SH-SY5Y (cell line): ENCODE data around the gene SDK1.

ENCODE experiments used
- GATA2 ChIP-seq: IDR thresholded peaks from 2 replicates; pipeline ENCODE4 v1.6.1; 2011; ENCODE audit warnings: mild to moderate bottlenecking, low read depth, low read length
- GATA3 ChIP-seq: IDR thresholded peaks from 2 replicates; pipeline ENCODE4 v1.6.1; 2011; ENCODE audit warnings: low read depth, mild to moderate bottlenecking, low read length, moderate library complexity

DNA sequence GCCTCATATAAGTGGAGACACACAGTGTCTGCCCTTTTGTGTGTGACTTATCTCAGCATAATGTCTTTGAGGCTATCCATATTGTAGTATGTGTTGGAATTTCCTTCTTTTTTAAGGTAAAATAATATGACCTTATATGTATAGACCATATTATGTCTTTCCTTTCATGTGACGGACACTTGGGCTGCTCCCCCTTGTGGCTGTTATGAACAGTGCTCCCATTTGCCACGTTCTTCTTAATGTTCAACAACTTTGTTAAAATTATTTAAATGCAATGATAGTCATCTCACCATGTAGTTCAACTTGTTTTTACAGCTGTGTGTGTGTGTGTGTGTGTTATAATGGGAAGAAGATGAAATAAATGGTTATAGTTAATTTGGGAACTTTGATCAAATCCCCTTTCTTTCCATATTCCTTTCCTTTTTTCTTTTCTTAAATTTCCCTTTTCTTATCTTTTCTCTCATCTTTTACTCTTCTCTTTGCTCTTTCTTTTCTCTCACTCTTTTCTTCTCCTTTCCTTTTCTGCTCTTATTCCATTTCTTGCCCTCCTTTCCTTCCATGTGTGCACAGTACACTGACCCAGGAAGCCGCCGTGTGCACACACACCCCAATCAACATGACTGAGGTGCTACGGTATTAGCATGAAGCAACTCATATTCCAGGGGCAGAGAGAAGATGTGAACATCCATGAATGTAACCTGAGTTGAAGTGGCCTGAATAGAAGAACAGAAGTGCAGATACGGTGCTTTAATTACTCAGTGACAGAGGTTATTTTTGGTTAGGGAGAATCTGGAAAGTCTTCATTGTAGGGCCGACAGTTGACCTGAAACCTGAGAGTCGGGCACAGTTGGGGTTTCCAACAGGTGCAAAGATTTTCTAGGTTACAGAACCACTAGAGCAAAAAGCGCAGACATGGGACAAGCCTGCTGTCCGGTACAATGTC is 596.6 kb downstream of the SDK1 start:
- TF ChIP-seq GATA2 (no peak), GATA3 (no peak)
